ENCODE results near the gene OAS1. TPM values are rescaled to one million over a fixed set of nuclear protein-coding genes. Genes with fewer than 3 reads are reported as not detected.
"Not testable (repeated sequence)": the region's sequence is repeated elsewhere in the genome, so short reads cannot be mapped to it uniquely, and the experiment has no call there.

The OAS1 gene
- total RNA-seq, 2 donors from 2014 or later, result 15.6 to 20.9 TPM

GRCh38 chr12:112937741-112938719, 31.3 kb downstream of the OAS1 start, which contains the start of gene OAS3:
Gene OAS3, plus strand, starts transcription at chr12:112938474. Its CDS starts 57 bp downstream, at chr12:112938531.
- ATAC-seq (replicated peaks), result peak; percentile 64
- H3K4me1 Mint-ChIP-seq, result peaks cover 30% of the 10 kb centered on the region

GRCh38 chr12:112938751-112939150, 32.0 kb downstream of the OAS1 start:
- Mint-ChIP-seq H3K36me3 (ENCODE audit: low read depth) (no peaks in the 10 kb centered on the region), H3K4me1 (peaks cover 30% of the 10 kb centered on the region), H3K27ac (peak overlapping the region; percentile 85), H3K4me3 (peak overlapping the region; percentile 87), H3K9me3 (no peaks in the 10 kb centered on the region), H3K27me3 (no peaks in the 10 kb centered on the region)
- peak; percentile 1 for ATAC-seq (replicated peaks)

More at GRCh38 chr12:112937741-112938719, 31.3 kb downstream of the OAS1 start, which contains the start of gene OAS3:
- Mint-ChIP-seq H3K27ac (peak within 1 kb of the TSS; percentile 85), H3K9me3 (no peaks in the 10 kb centered on the region), H3K27me3 (no peaks in the 10 kb centered on the region), H3K36me3 (ENCODE audit: low read depth) (no peaks in the 10 kb centered on the region), H3K4me3 (peak within 1 kb of the TSS; percentile 87)

- Mint-ChIP-seq H3K36me3 (ENCODE audit: low read depth) (peaks cover 9% of the 10 kb centered on the region), H3K4me3 (peak overlapping the region; percentile 87), H3K4me1 (peaks cover 25% of the 10 kb centered on the region), H3K9me3 (no peaks in the 10 kb centered on the region), H3K27me3 (no peaks in the 10 kb centered on the region), H3K27ac (peak overlapping the region; percentile 85)
- peak; percentile 35 for ATAC-seq (replicated peaks)
These were observed 33.1 kb downstream of the OAS1 start for GRCh38 chr12:112939761-112940381.

GRCh38 chr12:112941528-112942335, 35.0 kb downstream of the OAS1 start:
- Mint-ChIP-seq H3K9me3 (no peaks in the 10 kb centered on the region), H3K4me1 (peaks cover 22% of the 10 kb centered on the region)
- no peak for ATAC-seq (replicated peaks)

GRCh38 chr12:112942572-112942971, 35.8 kb downstream of the OAS1 start:
- Mint-ChIP-seq H3K4me3 (no peak overlapping the region), H3K9me3 (no peaks in the 10 kb centered on the region), H3K27me3 (no peaks in the 10 kb centered on the region), H3K4me1 (peaks cover 16% of the 10 kb centered on the region), H3K36me3 (ENCODE audit: low read depth) (peaks cover 20% of the 10 kb centered on the region), H3K27ac (no peak overlapping the region)
- no peak for ATAC-seq (replicated peaks)

More at GRCh38 chr12:112941528-112942335, 35.0 kb downstream of the OAS1 start:
- H3K36me3 Mint-ChIP-seq (ENCODE audit: low read depth), result peaks cover 12% of the 10 kb centered on the region
- H3K4me3 Mint-ChIP-seq, result no peak overlapping the region
- H3K27me3 Mint-ChIP-seq, result no peaks in the 10 kb centered on the region
- H3K27ac Mint-ChIP-seq, result no peak overlapping the region

- no peaks in the 10 kb centered on the region for H3K27me3 Mint-ChIP-seq
- peaks cover 36% of the 10 kb centered on the region for H3K36me3 Mint-ChIP-seq (ENCODE audit: low read depth)
- peak overlapping the region; percentile 3 for H3K27ac Mint-ChIP-seq
- H3K9me3 Mint-ChIP-seq, result no peaks in the 10 kb centered on the region
- no peak for ATAC-seq (replicated peaks)
- peaks cover 6% of the 10 kb centered on the region for H3K4me1 Mint-ChIP-seq
- no peak overlapping the region for H3K4me3 Mint-ChIP-seq
These were observed 37.4 kb downstream of the OAS1 start for GRCh38 chr12:112944024-112944690.

GRCh38 chr12:112945515-112945914, 38.8 kb downstream of the OAS1 start:
- no peaks in the 10 kb centered on the region for H3K27me3 Mint-ChIP-seq
- no peak for ATAC-seq (replicated peaks)
- no peaks in the 10 kb centered on the region for H3K9me3 Mint-ChIP-seq
- no peak overlapping the region for H3K4me3 Mint-ChIP-seq
- no peak overlapping the region for H3K27ac Mint-ChIP-seq
- peaks cover 50% of the 10 kb centered on the region for H3K36me3 Mint-ChIP-seq (ENCODE audit: low read depth)
- H3K4me1 Mint-ChIP-seq, result no peaks in the 10 kb centered on the region

GRCh38 chr12:112946236-112947000, 39.7 kb downstream of the OAS1 start:
- H3K9me3 Mint-ChIP-seq, result no peaks in the 10 kb centered on the region
- no peak for ATAC-seq (replicated peaks)
- peaks cover 59% of the 10 kb centered on the region for H3K36me3 Mint-ChIP-seq (ENCODE audit: low read depth)
- no peaks in the 10 kb centered on the region for H3K27me3 Mint-ChIP-seq
- no peak overlapping the region for H3K4me3 Mint-ChIP-seq
- no peaks in the 10 kb centered on the region for H3K4me1 Mint-ChIP-seq
- H3K27ac Mint-ChIP-seq, result no peak overlapping the region

- H3K4me1 Mint-ChIP-seq, result no peaks in the 10 kb centered on the region
- no peaks in the 10 kb centered on the region for H3K27me3 Mint-ChIP-seq
- peaks cover 68% of the 10 kb centered on the region for H3K36me3 Mint-ChIP-seq (ENCODE audit: low read depth)
- ATAC-seq (replicated peaks), result no peak
- no peaks in the 10 kb centered on the region for H3K9me3 Mint-ChIP-seq
- H3K27ac Mint-ChIP-seq, result no peak overlapping the region
- H3K4me3 Mint-ChIP-seq, result no peak overlapping the region
These were observed 40.6 kb downstream of the OAS1 start for GRCh38 chr12:112947314-112947713.

GRCh38 chr12:112947761-112948160, 41.0 kb downstream of the OAS1 start:
- no peak overlapping the region for H3K4me3 Mint-ChIP-seq
- no peak overlapping the region for H3K27ac Mint-ChIP-seq
- H3K9me3 Mint-ChIP-seq, result no peaks in the 10 kb centered on the region
- no peaks in the 10 kb centered on the region for H3K4me1 Mint-ChIP-seq
- no peaks in the 10 kb centered on the region for H3K27me3 Mint-ChIP-seq
- ATAC-seq (replicated peaks), result no peak
- H3K36me3 Mint-ChIP-seq (ENCODE audit: low read depth), result peaks cover 72% of the 10 kb centered on the region

GRCh38 chr12:112948806-112949205, 42.0 kb downstream of the OAS1 start:
- Mint-ChIP-seq H3K36me3 (ENCODE audit: low read depth) (peaks cover 79% of the 10 kb centered on the region), H3K9me3 (no peaks in the 10 kb centered on the region), H3K4me1 (no peaks in the 10 kb centered on the region), H3K27me3 (no peaks in the 10 kb centered on the region), H3K27ac (no peak overlapping the region), H3K4me3 (no peak overlapping the region)
- ATAC-seq (replicated peaks), result no peak

- H3K27me3 Mint-ChIP-seq, result no peaks in the 10 kb centered on the region
- ATAC-seq (replicated peaks), result no peak
- H3K4me3 Mint-ChIP-seq, result no peak overlapping the region
- H3K27ac Mint-ChIP-seq, result no peak overlapping the region
- peaks cover 83% of the 10 kb centered on the region for H3K36me3 Mint-ChIP-seq (ENCODE audit: low read depth)
- peaks cover 4% of the 10 kb centered on the region for H3K4me1 Mint-ChIP-seq
- H3K9me3 Mint-ChIP-seq, result no peaks in the 10 kb centered on the region
These were observed 43.9 kb downstream of the OAS1 start for GRCh38 chr12:112950701-112951100.

- ATAC-seq (replicated peaks); H3K27me3 Mint-ChIP-seq; H3K4me3 Mint-ChIP-seq; H3K9me3 Mint-ChIP-seq; H3K27ac Mint-ChIP-seq: not testable (repeated sequence)
- Mint-ChIP-seq H3K36me3 (ENCODE audit: low read depth) (peaks cover 88% of the 10 kb centered on the region), H3K4me1 (peaks cover 25% of the 10 kb centered on the region)
These were observed 50.4 kb downstream of the OAS1 start for GRCh38 chr12:112957125-112957524.

All from activated T-helper 17 cell treated with anti-CD3 and anti-CD28 coated beads, Interleukin-2, amount 50 U/mL, for 72 hours (primary cell).